SK-N-SH (cell line): ENCODE data around the gene RTF2.

ENCODE experiments used
- CTCF ChIP-seq: fragments of 200-600 bp; sonication (generic); IDR thresholded peaks from 2 replicates; pipeline ENCODE4 v1.6.1; 2017; ENCODE audit warnings: antibody characterized with exemption, mild to moderate bottlenecking, moderate library complexity
- EP300 ChIP-seq, 2 experiments: IDR thresholded peaks; 2 replicates each; pipeline versions ENCODE4 v1.4.0 to v1.6.1; 2012; ENCODE audit warnings: borderline replicate concordance in 1 of 2, low read depth in 1 of 2, low read length in 1 of 2
- GATA2 ChIP-seq: sonication (generic); formaldehyde crosslinking; IDR thresholded peaks from 2 replicates; pipeline ENCODE4 v1.5.0; 2020; ENCODE audit warnings: mild to moderate bottlenecking, missing genetic modification reagents
- MAX ChIP-seq: IDR thresholded peaks from 2 replicates; pipeline ENCODE4 v1.4.0; 2012; ENCODE audit warnings: low read depth
- NRF1 ChIP-seq: IDR thresholded peaks from 2 replicates; pipeline ENCODE4 v1.6.1; 2012; ENCODE audit warnings: low read depth, mild to moderate bottlenecking, low read length
- POLR2AphosphoS5 ChIP-seq: IDR thresholded peaks from 2 replicates; pipeline ENCODE4 v1.6.1; 2012; ENCODE audit warnings: low read depth, low read length
- RAD21 ChIP-seq: IDR thresholded peaks from 2 replicates; pipeline ENCODE4 v1.6.1; 2012; ENCODE audit warnings: mild to moderate bottlenecking, low read length
- REST ChIP-seq: IDR thresholded peaks from 2 replicates; pipeline ENCODE4 v1.6.1; 2012; ENCODE audit warnings: mild to moderate bottlenecking, low read depth, low read length, moderate library complexity
- TAF1 ChIP-seq: IDR thresholded peaks from 2 replicates; pipeline ENCODE4 v1.6.1; 2012; ENCODE audit warnings: low read depth, mild to moderate bottlenecking, low read length, moderate library complexity, borderline replicate concordance
- TCF12 ChIP-seq: IDR thresholded peaks from 2 replicates; pipeline ENCODE4 v1.4.0; 2012
- TEAD4 ChIP-seq: IDR thresholded peaks from 2 replicates; pipeline ENCODE4 v1.4.0; 2012; ENCODE audit warnings: mild to moderate bottlenecking, borderline replicate concordance; ENCODE audit not compliant: insufficient read depth
- ZBTB33 ChIP-seq: IDR thresholded peaks from 2 replicates; pipeline ENCODE4 v1.4.0; 2012; ENCODE audit warnings: low read depth, borderline replicate concordance

GRCh38 chr20:56527521-56527920 lies 59.1 kb downstream of the RTF2 start:
- no peak for TF ChIP-seq MAX
- no peak for TF ChIP-seq CTCF
- TF ChIP-seq RAD21: no peak
- TF ChIP-seq GATA2 (CRISPR knock-in tag): no peak
- TF ChIP-seq NRF1: no peak
- no peak for TF ChIP-seq ZBTB33
- no peak for TF ChIP-seq TAF1
- no peak for TF ChIP-seq POLR2AphosphoS5
- no peak for TF ChIP-seq EP300 (IDR thresholded peaks at IDR 0.05; ENCODE audit: borderline replicate concordance in 1 of 2, low read depth in 1 of 2, low read length in 1 of 2)
- no peak for TF ChIP-seq TCF12
- no peak for TF ChIP-seq REST
- TF ChIP-seq TEAD4: no peak
